Measurements from ENCODE around the gene GRID2. TPM values are rescaled to one million over a fixed set of nuclear protein-coding genes. Genes with fewer than 3 reads are reported as not detected.

Gene GRID2
- polyA plus RNA-seq, 1 of the 3 experiments (the other 2 are of a cell fraction): not detected

DNA sequence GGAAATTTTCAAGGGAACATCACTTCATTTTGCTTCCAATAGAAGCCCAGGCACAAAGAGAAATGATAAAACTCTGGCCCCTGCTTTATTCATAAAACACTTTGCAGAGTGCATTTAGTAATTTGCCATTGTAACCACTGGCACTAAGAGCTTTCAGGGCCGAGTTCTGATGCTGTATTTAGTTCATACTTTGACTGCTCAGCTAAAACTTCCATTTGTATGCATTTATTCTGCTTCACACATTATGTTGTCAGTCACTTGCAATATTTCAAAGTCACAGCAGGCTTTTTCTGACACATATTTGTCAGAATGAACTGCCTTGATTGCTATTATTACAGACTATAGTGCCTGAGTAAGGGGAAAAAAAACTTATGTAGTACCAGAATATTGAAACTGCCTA, 1350.4 kb downstream of the GRID2 start:
- H4K20me1 ChIP-seq (ENCODE audit: insufficient read depth): no peaks in the 10 kb centered on the region
- no peak overlapping the region for H3K4me2 ChIP-seq
- H3K9me3 ChIP-seq: no peaks in the 10 kb centered on the region
- H3K4me3 ChIP-seq (ENCODE audit: low read depth in 2 of 2, low read length in 1 of 2): no peak overlapping the region
- no peak overlapping the region for H3K9ac ChIP-seq
- H3K27me3 ChIP-seq (ENCODE audit: insufficient read depth): no peaks in the 10 kb centered on the region
- no peak for DNase-seq
- ChIA-PET POLR2A (no interaction called here), CTCF (no interaction called here)
- H3F3A ChIP-seq (replicated peaks; ENCODE audit: insufficient read depth): peaks cover 6% of the 10 kb centered on the region
- H3K27ac ChIP-seq (ENCODE audit: low read depth in 2 of 2, low read length in 1 of 2): no peak overlapping the region
- H2AFZ ChIP-seq (ENCODE audit: low read depth): no peak overlapping the region
- no peak for TF ChIP-seq TAF1 (IDR thresholded peaks at IDR 0.05; ENCODE audit: borderline replicate concordance, low read depth, low read length)
- TF ChIP-seq TEAD4 (IDR thresholded peaks at IDR 0.05; ENCODE audit: borderline replicate concordance, insufficient read depth): no peak
- no peak for TF ChIP-seq GATA2 (CRISPR knock-in tag; IDR thresholded peaks at IDR 0.05)
- no peak for TF ChIP-seq EP300 (IDR thresholded peaks at IDR 0.05; ENCODE audit: borderline replicate concordance in 1 of 2, low read depth in 1 of 2, low read length in 1 of 2)
- TF ChIP-seq, protein P1, sequence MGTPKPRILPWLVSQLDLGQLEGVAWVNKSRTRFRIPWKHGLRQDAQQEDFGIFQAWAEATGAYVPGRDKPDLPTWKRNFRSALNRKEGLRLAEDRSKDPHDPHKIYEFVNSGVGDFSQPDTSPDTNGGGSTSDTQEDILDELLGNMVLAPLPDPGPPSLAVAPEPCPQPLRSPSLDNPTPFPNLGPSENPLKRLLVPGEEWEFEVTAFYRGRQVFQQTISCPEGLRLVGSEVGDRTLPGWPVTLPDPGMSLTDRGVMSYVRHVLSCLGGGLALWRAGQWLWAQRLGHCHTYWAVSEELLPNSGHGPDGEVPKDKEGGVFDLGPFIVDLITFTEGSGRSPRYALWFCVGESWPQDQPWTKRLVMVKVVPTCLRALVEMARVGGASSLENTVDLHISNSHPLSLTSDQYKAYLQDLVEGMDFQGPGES (IDR thresholded peaks at IDR 0.05; ENCODE audit: low read depth, low read length): no peak
- TF ChIP-seq, protein P2, sequence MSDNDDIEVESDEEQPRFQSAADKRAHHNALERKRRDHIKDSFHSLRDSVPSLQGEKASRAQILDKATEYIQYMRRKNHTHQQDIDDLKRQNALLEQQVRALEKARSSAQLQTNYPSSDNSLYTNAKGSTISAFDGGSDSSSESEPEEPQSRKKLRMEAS (IDR thresholded peaks at IDR 0.05; ENCODE audit: low read depth): no peak
- no peak for TF ChIP-seq ELF1 (IDR thresholded peaks at IDR 0.05)
- no peak for TF ChIP-seq RFX5 (IDR thresholded peaks at IDR 0.05; ENCODE audit: low read length)
- no peak for TF ChIP-seq RXRA (IDR thresholded peaks at IDR 0.05; ENCODE audit: borderline replicate concordance, low read depth)
- no peak for TF ChIP-seq EZH2phosphoT487 (IDR thresholded peaks at IDR 0.05; ENCODE audit: borderline replicate concordance, low read depth)
- TF ChIP-seq YY1 (IDR thresholded peaks at IDR 0.05; ENCODE audit: low read depth): no peak
- TF ChIP-seq NRF1 (IDR thresholded peaks at IDR 0.05; ENCODE audit: low read depth, low read length): no peak
- no peak for TF ChIP-seq RAD21 (IDR thresholded peaks at IDR 0.05; ENCODE audit: low read length)
- TF ChIP-seq GABPA (IDR thresholded peaks at IDR 0.05; ENCODE audit: low read depth): no peak
- TF ChIP-seq MEF2A (IDR thresholded peaks at IDR 0.05; ENCODE audit: borderline replicate concordance, low read depth): no peak
- TF ChIP-seq, protein P3, sequence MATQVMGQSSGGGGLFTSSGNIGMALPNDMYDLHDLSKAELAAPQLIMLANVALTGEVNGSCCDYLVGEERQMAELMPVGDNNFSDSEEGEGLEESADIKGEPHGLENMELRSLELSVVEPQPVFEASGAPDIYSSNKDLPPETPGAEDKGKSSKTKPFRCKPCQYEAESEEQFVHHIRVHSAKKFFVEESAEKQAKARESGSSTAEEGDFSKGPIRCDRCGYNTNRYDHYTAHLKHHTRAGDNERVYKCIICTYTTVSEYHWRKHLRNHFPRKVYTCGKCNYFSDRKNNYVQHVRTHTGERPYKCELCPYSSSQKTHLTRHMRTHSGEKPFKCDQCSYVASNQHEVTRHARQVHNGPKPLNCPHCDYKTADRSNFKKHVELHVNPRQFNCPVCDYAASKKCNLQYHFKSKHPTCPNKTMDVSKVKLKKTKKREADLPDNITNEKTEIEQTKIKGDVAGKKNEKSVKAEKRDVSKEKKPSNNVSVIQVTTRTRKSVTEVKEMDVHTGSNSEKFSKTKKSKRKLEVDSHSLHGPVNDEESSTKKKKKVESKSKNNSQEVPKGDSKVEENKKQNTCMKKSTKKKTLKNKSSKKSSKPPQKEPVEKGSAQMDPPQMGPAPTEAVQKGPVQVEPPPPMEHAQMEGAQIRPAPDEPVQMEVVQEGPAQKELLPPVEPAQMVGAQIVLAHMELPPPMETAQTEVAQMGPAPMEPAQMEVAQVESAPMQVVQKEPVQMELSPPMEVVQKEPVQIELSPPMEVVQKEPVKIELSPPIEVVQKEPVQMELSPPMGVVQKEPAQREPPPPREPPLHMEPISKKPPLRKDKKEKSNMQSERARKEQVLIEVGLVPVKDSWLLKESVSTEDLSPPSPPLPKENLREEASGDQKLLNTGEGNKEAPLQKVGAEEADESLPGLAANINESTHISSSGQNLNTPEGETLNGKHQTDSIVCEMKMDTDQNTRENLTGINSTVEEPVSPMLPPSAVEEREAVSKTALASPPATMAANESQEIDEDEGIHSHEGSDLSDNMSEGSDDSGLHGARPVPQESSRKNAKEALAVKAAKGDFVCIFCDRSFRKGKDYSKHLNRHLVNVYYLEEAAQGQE (IDR thresholded peaks at IDR 0.05; ENCODE audit: low read depth, low read length): no peak
- H3K36me3 ChIP-seq (replicated peaks in 1 of 2; ENCODE audit: control insufficient read depth in 1 of 2, insufficient read depth in 2 of 2, low read length in 1 of 2): no peaks in the 10 kb centered on the region
- WGBS (ENCODE audit: low lambda C conversion rate): 29% methylated on average over 1 of the region's 1 CpG
- H3K4me1 ChIP-seq (ENCODE audit: control insufficient read depth in 1 of 2, insufficient read depth in 2 of 2, low read depth in 1 of 2, low read length in 1 of 2): no peaks in the 10 kb centered on the region
- no peaks in the 10 kb centered on the region for H3K79me2 ChIP-seq (ENCODE audit: insufficient read depth)
- no peaks in the 10 kb centered on the region for H3K9me2 ChIP-seq

All from SK-N-SH (cell line).